ENCODE data around the gene MAN2A2. TPM values are rescaled to one million over a fixed set of nuclear protein-coding genes. Genes with fewer than 3 reads are reported as not detected.
"Not testable (repeated sequence)": the region's sequence is repeated elsewhere in the genome, so short reads cannot be mapped to it uniquely, and the experiment has no call there.

The MAN2A2 gene
- total RNA-seq, 1 donor from 2014 or later = 73.3 TPM

DNA sequence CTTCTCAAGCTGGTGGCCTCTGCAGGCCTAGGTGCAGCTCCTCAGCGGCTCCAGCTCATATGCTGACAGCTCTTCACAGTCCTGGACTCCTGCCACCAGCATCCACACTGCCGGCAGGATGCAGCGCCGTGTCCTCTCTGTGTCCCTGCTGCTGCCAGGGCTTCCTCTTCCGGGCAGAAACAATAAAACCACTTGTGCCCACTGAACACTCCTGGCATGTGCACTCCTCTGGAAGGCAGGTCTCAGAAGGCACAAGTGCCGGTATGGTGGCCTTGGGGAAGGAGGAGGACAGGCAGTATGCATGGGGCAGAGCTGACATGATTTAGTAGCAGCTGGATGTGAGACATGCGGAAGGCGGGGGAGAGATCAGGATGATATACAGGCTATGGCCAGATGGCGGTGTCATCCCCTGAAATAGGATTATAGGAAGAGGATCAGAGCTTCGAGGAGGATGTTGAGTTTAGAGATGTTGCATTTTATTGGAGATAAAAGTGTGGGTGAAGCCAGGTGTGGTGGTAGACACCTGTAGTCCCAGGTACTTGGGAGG lies 7.5 kb upstream of the MAN2A2 start:
- intact Hi-C loops (cut with DNase I) = no loop called here
- no peak for DNase-seq (ENCODE audit: low spot score)

DNA sequence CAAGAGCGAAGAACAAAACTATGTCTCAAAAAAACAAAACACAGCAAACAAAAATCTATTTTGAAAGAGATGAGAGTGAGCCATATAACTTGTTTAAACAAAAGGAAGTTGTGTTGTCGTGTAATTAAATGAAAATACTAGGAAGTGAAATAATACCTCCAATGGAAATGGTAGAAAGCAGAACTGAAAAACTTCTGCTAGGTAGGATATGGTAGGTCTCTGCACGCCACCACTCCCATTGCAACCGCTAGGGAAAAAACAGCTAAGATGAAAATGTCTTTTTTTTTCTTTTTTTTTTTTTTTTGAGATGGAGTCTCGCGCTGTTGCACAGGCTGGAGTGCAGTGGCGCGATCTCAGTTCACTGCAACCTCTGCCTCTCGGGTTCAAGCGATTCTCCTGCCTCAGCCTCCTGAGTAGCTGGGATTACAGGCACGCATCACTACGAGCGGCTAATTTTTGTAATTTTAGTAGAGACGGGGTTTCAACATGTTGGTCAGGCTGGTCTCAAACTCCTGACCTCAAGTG lies 5.9 kb upstream of the MAN2A2 start:
- DNase-seq (ENCODE audit: low spot score); intact Hi-C loops (cut with DNase I): not testable (repeated sequence)

DNA sequence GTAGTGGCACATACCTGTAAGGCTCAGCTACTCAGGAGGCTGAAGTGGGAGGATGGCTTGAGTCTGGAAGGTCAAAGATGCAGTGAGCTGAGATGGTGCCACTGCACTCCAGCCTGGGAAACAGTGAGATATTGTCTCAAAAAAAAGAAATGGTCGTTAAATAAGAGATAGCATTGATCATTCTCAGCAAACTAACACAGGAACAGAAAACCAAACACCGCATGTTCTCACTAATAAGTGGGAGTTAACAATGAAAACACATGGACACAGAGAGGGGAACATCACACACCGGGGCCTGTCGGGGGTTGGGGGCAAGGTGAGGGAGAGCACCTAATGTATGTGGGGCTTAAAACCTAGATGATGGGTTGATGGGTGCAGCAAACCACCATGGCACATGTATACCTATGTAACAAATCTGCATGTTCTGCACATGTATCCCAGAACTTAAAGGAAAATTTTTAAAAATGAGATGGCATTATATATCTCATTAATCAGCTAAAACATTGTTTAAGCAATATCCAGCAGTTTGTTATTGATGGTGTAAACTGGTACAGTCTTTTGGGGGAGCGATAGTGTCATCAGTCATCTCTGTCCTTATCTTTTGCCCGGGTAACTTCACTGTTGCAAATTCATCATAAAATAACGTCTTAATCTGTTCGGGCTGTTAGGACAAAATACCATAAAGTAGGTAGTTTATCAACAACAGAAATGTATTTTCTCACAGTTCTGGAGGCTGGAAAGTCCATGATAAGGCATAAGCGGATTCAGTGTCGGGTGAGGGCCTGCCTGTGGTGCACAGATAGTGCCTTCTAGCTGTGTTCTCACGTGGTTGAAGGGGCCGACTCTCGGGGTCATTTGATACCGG lies 1.7 kb upstream of the MAN2A2 start:
- intact Hi-C loops (cut with DNase I) = loop anchor here (1.0 kb wide), 1 partner anchor 31 kb away; the partner anchor contains the start of gene HDDC3
- DNase-seq (ENCODE audit: low spot score) = no peak

DNA sequence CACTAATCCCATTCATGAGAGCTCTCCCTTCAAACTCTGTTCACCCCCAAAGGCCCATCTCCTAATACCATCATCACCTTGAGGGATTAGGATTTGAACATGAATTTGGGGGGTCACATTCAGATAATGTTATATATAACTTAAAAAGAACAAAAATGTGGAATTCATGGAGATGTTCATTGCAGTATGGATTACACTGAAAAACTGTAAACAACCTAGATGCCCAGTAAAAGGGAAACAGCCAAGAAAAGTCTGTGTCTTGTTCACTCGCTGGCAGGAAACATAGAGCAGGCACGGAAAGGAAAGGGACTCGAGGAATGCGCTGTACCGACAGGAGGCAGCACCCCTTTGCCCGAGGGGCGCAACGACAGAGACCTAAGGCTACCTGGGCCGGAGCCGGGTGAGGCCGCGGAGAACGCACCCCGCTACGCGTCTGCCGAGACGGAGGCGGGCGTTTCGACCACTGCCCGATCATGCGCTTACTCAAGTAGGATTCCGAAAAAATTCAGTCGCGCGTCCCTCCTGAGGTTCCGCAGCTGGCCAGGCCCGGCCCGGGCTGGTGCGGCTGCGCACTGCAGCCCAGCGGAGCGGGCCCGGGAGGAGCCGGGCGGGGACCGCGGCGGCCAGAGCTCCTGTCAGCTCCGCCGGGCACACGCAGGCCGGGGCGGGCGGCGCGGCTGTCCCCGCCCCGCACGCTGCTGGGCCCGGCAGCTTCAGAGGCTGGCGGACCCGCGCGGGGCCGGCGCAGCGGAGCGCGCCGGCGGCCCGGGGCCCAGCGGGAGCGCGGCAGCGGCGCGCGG lies 862 bp upstream of the MAN2A2 start:
- intact Hi-C loops (cut with DNase I) = loop anchor here (1.0 kb wide), 1 partner anchor 30 kb away; the partner anchor contains the start of gene HDDC3

DNA sequence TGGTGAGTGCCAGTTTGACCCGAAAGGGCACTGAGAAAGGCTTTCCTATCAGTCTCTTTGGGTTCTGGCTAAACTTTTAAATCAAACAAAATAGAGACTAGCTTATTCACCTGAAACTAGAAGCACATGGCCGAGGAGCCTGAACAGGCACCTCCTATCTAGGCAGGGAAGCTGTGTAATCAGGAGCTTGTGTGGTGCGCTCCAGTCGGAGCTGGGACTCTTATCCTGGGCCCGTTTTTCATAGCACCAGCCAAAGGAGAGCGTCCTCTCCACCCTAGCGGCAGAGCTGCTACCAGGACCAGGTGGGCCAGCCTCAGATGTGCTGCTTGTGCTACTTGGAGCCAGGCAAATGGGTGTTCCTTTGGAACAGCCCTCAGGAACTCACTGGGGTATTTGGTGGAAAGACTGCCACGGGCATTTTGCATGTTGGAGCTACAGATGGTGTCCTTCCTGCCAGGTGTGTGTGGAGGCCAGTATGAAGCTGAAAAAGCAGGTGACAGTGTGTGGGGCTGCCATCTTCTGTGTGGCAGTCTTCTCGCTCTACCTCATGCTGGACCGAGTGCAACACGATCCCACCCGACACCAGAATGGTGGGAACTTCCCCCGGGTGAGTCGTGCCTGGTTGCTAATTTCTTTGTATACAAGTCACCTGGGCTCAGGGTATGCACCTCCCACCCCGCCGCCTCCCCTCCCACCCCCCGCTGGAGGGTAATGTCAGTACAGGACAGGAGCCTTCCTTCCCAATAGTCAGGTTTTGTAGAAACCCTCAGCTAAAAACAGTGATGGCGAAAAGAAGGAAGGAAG lies 833 bp downstream of the MAN2A2 start:
- intact Hi-C loops (cut with DNase I) = no loop called here

More for the DNA sequence above, 862 bp upstream of the MAN2A2 start:
- peak; percentile 93 for DNase-seq (ENCODE audit: low spot score)

DNA sequence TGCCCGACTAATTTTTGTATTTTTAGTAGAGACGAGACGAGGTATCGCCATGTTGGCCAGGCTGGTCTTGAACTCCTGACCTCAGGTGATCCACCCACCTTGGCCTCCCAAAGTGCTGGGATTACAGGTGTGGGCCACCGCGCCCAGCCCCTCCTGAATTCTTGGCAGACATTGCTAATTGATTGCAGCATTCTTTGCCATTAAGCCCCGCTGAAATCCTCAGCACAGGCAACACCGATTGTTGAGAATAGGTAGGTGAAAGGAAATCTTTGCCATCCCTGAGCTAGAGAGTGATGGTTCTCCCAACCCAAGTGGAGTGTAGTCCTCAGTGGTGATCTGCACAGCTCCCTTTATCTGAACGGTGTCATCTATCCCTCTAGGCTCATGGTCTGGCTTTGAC lies 1.6 kb downstream of the MAN2A2 start:
- intact Hi-C loops (cut with DNase I) = no loop called here
- DNase-seq (ENCODE audit: low spot score) = no peak

More for the DNA sequence above, 833 bp downstream of the MAN2A2 start:
- DNase-seq (ENCODE audit: low spot score) = no peak

DNA sequence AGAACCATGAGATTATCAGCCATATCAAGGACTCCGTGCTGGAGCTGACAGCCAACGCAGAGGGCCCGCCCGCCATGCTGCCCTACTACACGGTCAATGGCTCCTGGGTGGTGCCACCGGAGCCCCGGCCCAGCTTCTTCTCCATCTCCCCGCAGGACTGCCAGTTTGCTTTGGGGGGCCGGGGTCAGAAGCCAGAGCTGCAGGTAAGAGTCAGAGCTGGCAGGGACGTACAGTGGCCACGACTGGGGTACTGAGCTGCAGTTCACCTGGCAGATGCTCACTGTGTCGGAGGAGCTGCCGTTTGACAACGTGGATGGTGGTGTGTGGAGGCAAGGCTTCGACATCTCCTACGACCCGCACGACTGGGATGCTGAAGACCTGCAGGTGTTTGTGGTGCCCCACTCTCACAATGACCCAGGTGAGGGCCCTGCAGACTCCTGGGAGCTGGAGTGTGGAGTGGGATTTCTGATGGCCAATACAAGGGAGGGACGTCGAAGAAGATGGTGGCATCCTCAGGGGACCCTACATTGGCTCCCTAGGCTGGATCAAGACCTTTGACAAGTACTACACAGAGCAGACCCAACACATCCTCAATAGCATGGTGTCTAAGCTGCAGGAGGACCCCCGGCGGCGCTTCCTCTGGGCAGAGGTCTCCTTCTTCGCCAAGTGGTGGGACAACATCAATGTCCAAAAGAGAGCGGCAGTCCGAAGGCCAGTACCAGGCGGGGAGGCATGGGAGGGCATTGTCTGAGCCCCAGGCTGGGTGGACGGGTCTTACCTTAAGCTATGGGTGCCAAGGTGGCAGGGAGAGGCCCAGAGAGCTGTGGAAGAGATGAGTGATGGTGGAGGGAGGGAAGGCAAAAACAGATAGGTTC lies 2.4 kb downstream of the MAN2A2 start:
- no peak for DNase-seq (ENCODE audit: low spot score)
- intact Hi-C loops (cut with DNase I) = no loop called here

DNA sequence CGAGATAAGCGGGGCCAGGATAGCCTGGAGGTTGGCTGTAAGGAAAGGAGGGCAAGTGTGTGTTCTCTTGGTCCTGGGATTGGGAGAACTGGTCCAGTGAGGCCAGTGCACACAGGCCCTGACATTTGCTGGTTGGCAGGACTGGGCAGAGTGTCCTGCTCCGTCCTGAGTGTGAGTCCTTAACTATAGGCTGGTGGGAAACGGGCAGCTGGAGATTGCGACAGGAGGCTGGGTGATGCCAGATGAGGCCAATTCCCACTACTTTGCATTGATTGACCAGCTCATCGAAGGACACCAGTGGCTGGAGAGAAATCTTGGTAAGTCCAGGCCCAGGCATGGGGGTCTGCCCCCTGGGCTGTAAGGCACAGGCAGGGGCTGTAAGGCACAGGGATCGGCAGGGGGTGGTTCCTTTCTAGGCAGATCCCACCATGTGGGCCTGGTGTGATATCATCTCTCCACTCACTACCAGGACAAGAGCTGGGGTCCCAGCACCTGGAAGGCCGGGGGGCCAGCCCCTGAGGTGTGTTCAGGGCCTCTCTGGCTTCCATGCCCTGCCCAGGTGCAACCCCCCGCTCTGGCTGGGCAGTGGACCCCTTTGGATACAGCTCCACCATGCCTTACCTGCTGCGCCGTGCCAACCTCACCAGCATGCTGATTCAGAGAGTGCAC lies 3.2 kb downstream of the MAN2A2 start:
- DNase-seq (ENCODE audit: low spot score) = no peak
- intact Hi-C loops (cut with DNase I) = no loop called here

DNA sequence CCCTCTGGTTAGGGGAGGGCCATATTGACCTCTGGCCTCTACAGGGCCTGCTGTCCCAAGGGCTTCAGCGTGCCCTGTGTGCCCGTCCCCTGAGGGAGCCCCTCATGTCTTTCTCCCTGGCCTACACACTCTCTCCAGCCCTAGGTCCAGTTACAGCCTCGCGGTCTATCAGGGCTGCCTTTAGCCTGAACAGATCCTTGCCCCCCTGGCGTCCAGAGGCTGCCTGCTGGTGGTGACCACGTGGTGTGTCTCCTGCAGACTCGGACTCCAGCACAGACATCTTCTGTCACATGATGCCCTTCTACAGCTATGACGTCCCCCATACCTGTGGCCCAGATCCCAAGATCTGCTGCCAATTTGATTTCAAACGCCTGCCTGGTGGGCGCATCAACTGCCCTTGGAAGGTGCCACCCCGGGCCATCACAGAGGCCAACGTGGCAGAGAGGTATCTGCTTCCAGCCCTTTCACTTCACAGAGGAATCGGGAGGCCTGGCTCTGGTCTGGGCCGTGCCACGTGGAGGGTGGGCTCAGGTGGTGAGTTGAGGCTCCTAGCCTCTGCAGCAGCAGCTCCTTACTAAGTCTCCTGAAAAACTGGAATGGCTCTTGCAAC lies 4.1 kb downstream of the MAN2A2 start:
- DNase-seq (ENCODE audit: low spot score) = no peak
- intact Hi-C loops (cut with DNase I) = no loop called here

DNA sequence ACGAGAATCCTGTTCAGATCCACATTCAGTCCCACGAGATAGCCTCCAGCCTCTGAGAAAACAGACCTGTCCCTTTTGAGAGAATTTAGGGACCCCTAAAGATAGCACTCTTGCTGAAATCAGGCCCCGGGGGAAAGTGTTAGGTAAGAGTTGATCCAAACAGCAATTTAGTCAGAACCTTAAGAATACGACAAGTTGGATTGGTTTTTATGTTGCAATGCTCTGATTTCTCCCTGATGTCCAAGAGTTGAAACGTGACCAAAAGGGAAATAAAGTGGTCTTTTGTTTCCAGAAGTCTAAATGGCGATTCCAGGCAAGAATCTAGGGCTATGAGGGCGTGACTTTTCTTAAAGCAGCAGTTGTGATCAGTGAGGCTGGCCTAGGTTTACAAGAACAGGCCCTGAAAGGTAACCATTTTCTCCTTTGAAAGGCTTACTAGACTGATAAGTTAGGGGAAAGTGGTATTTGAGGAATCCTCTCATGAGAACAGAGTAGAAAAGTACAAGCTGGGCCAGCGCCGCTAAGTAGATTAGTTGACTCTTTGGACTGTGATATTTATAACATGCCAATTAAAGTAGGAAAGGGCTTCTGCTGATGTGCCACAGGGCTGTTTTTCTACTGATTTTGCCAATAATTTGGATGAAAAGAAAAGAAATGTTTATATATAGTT lies 4.9 kb downstream of the MAN2A2 start:
- DNase-seq (ENCODE audit: low spot score) = no peak
- intact Hi-C loops (cut with DNase I) = no loop called here

DNA sequence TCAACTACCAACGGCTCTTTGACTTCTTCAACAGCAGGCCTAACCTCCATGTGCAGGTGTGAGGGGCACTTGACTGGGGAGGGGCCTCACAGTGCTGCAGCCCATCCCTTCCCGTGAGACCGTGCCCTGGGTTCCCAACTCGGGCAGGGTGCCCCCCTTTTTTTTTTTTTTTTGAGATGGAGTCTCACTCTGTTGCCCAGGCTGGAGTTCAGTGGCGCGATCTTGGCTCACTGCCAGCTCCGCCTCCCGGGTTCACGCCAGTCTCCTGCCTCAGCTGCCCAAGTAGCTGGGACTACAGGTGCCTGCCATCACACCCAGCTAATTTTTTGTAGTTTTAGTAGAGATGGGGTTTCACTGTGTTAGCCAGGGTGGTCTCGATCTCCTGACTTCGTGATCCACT lies 6.3 kb downstream of the MAN2A2 start:
- DNase-seq (ENCODE audit: low spot score); intact Hi-C loops (cut with DNase I): not testable (repeated sequence)

DNA sequence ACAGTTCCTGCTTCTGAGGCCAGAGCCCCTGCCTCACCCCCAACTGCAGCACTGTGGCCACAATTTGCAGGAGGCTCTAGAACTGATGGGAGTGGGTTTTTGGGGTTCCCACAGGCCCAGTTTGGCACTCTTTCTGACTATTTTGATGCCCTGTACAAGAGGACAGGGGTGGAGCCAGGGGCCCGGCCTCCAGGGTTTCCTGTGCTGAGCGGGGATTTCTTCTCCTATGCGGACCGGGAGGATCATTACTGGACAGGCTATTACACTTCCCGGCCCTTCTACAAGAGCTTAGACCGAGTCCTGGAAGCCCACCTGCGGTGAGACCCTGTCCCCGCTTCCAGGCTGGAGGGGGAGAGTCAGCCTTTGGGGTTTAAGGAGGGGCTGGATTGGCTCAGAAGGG lies 6.9 kb downstream of the MAN2A2 start:
- intact Hi-C loops (cut with DNase I) = no loop called here

DNA sequence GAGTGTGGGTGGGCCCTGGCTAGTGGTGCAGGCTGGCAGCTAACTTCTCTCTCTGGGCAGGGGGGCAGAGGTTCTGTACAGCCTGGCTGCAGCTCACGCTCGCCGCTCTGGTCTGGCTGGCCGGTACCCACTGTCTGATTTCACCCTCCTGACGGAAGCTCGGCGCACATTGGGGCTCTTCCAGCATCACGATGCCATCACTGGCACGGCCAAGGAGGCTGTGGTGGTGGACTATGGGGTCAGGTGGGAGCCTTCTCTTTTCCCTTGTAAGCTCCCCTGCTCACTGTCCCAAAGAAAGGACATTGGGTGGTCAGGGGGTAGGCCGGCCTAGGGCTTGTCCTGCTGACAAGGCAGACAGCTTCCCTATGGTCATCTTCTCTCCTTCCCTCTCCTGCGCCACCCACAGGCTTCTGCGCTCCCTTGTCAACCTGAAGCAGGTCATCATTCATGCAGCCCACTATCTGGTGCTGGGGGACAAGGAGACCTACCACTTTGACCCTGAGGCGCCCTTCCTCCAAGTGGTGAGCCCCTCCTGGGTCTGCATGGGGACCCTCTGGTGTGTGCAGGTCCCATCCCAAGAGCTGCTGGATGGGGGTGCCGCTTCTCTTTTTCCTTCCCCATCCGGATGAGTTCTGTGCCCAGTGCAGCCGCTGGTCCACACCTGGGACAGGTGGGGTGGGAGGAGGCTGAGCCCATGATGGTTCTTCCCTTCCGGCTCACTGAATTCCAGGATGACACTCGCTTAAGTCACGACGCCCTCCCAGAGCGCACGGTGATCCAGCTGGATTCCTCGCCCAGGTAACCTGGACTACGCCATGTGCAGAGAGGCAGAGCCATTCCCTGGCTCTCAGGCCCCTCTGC lies 7.6 kb downstream of the MAN2A2 start:
- no peak for DNase-seq (ENCODE audit: low spot score)
- intact Hi-C loops (cut with DNase I) = no loop called here

More for the DNA sequence above, 6.9 kb downstream of the MAN2A2 start:
- DNase-seq (ENCODE audit: low spot score) = no peak

DNA sequence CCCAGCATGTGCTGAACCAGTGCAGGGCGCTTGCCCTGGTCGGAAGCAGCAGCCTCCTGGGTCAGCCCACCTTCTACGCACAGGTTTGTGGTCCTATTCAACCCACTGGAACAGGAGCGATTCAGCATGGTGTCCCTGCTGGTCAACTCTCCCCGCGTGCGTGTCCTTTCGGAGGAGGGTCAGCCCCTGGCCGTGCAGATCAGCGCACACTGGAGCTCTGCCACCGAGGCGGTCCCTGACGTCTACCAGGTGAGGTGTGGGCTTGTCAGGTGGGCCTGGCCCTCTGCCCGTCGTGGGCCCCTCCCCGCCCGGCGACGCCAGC lies 8.2 kb downstream of the MAN2A2 start:
- DNase-seq (ENCODE audit: low spot score) = no peak
- intact Hi-C loops (cut with DNase I) = no loop called here

DNA sequence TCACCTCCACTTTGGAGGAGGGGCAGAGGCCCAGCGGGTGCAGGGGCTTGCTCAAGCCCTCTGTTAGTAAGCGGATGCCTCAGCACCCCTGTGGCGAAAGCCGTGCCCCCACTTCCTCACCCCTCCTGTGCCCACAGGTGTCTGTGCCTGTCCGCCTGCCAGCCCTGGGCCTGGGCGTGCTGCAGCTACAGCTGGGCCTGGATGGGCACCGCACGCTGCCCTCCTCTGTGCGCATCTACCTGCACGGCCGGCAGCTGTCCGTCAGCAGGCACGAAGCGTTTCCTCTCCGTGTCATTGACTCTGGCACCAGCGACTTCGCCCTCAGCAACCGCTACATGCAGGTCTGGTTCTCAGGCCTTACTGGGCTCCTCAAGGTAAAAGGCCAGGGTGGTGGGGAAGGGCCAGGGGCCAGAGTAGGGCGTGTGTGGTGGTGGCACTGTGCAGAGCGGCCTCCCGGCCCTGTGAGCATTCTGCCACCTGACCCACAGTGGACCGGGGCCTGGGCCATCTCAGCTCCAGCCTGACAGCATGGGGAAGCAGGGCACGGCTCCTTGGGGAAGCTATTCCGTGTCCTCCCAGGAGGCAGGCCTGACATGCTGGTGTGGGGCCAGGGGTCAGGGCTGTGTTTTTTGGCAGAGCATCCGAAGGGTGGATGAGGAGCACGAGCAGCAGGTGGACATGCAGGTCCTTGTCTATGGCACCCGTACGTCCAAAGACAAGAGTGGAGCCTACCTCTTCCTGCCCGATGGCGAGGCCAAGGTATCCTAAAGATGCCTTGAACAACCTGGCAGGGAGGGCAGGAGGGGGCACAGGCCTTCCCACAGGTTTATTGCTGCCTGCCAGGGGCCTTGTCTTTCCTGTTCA lies 9.0 kb downstream of the MAN2A2 start:
- DNase-seq (ENCODE audit: low spot score) = no peak
- intact Hi-C loops (cut with DNase I) = no loop called here
